Fibroblast of mammary gland (primary cell): ENCODE results near the gene STXBP6.

Experiments used
- DNase-seq: peaks from one replicate; pipeline ENCODE4 v3.0.0-alpha.2; 2010; ENCODE audit warnings: low read depth
- H3K4me3 ChIP-seq: 2 replicates; pipeline ENCODE4 v1.5.1; 2011; ENCODE audit warnings: low read depth, mild to moderate bottlenecking, low read length, moderate library complexity; ENCODE audit not compliant: control insufficient read depth
- CTCF ChIP-seq: conservative IDR thresholded peaks from 2 replicates; pipeline ENCODE4 v1.5.1; 2011; ENCODE audit warnings: low read depth, low read length, inconsistent platforms; ENCODE audit not compliant: control insufficient read depth, insufficient read depth

The STXBP6 gene

GRCh38 chr14:25090256-25090655 lies 40.3 kb upstream of the STXBP6 start:
- DNase-seq = no peak
- no peak for TF ChIP-seq CTCF
- no peak overlapping the region for H3K4me3 ChIP-seq

- no peak for TF ChIP-seq CTCF
- DNase-seq = no peak
- H3K4me3 ChIP-seq = no peak overlapping the region
Observed at GRCh38 chr14:25089496-25089895, 39.5 kb upstream of the STXBP6 start.

GRCh38 chr14:25086821-25087396 lies 37.0 kb upstream of the STXBP6 start:
- TF ChIP-seq CTCF = no peak
- no peak for DNase-seq
- no peak overlapping the region for H3K4me3 ChIP-seq

GRCh38 chr14:25086081-25086480 lies 36.1 kb upstream of the STXBP6 start:
- H3K4me3 ChIP-seq = no peak overlapping the region
- TF ChIP-seq CTCF = no peak
- DNase-seq = no peak

GRCh38 chr14:25080682-25081081 lies 30.7 kb upstream of the STXBP6 start:
- no peak overlapping the region for H3K4me3 ChIP-seq
- no peak for TF ChIP-seq CTCF
- no peak for DNase-seq

- no peak overlapping the region for H3K4me3 ChIP-seq
- TF ChIP-seq CTCF = no peak
- DNase-seq = no peak
Observed at GRCh38 chr14:25079311-25079710, 29.4 kb upstream of the STXBP6 start.
